Measurements from ENCODE around the gene TCF3. TPM values are rescaled to one million over a fixed set of nuclear protein-coding genes. Genes with fewer than 3 reads are reported as not detected.

The TCF3 gene
- total RNA-seq, 4 donors from 2014 or later: 21.2 to 62.0 (median 39.6) TPM

DNA sequence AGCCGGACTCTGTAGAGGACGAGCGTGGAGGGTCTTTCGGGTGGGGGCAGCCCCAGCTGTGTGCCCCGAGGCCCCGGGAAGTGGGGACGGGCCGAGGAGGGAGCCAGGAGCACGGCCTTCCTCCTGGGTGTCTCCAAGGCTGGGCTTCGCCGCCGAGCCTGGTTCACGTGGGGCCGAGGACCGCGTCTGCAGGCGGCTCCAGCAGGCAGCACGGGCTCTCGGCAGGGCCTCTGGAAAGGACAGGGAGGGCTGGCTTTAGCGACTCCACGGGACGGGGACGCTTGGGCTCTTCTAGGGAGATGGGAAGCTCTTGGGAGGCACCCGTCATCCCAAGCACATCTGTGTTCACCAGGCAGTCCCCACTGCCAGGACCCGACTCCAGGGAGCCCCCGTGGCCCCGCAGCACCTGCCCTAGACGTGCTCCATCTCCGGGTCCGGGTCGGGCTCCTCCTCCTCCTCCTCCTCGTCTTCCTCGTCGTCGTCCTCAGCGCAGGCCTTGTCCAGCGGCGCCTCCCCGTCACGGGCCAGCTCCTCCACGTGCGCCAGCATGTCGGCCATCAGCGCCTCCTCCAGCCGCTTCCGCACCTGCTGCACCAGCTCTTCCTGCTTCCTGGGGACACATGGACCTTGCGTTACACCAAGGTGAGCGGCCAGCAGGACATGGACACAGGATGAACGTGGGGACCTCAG lies 74.3 kb downstream of the TCF3 start:
- H3K27ac ChIP-seq: peak overlapping the region in 1 of 4 donors; percentile 27
- H3K27me3 ChIP-seq: no peaks in the 10 kb centered on the region
- WGBS, 2 donors (ENCODE audit: low coverage in 1 of 2): 20% methylated on average over 1 of the region's 49 CpGs; no CpG with 5 or more reads in 1 of the 2 donors
- no peaks in the 10 kb centered on the region for H3K4me1 ChIP-seq
- H3K36me3 ChIP-seq: peaks cover 0 to 70% of the 10 kb centered on the region in 2 donors
- TF ChIP-seq POLR2A (IDR thresholded peaks at IDR 0.05) (no peak), POLR2AphosphoS5 (IDR thresholded peaks at IDR 0.05) (no peak), CTCF (IDR thresholded peaks at IDR 0.05) (no peak), EP300 (IDR thresholded peaks at IDR 0.05) (no peak)
- H3K4me3 ChIP-seq: no peak overlapping the region
- no peak for ATAC-seq
- no peaks in the 10 kb centered on the region for H3K9me3 ChIP-seq

DNA sequence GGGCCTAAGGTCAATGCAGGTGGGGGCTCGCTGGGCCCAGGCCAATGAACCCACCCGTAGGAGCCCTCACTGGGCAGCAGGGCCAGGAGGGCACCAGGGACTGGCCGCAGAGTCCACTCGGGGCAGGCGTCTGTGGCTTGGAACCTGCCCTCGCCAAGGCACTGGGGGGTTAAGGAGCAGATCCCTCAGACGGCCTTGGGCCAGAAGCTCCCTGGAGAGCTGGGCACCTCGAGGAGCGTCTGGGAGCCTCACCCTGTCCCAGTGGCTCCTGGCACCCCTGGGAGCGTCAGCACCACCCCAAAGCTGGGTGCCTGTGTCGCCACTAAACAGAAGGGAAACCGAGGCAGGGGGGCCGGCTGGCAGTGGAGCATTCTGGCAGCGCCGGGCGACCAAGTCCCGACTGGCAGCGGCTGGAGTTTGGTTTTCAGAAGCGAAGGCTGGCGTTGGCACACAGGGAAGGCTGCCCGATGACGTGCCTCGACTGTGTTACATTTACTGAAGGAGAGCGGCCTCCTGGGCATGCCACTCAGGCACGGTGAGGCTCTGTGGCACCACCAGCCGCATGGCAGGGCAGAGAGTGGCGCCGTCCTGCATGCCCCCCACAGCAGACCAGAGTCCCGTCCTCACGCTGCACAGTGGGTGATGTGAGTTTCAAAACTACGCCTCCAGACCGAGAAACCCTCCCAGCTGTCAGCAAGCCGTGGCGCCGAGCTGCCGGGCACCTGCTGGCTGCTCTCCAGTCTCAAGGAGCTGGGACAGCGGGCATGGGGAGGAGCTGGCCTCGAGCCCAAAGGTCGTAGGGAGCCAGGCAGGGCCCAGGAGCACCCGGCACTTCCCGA lies 75.1 kb downstream of the TCF3 start:
- Histone ChIP-seq H3K9me3 (no peaks in the 10 kb centered on the region), H3K27ac (peak overlapping the region in 2 of 4 donors; percentile 7 to 27), H3K4me1 (no peaks in the 10 kb centered on the region), H3K4me3 (no peak overlapping the region), H3K27me3 (no peaks in the 10 kb centered on the region), H3K36me3 (peaks cover 0 to 62% of the 10 kb centered on the region in 2 donors)
- no CpG with 5 or more reads among the region's 41 CpGs for WGBS, 2 donors (ENCODE audit: low coverage in 1 of 2)
- ATAC-seq: no peak
- TF ChIP-seq POLR2A (IDR thresholded peaks at IDR 0.05) (no peak), CTCF (IDR thresholded peaks at IDR 0.05) (no peak), EP300 (IDR thresholded peaks at IDR 0.05) (no peak), POLR2AphosphoS5 (IDR thresholded peaks at IDR 0.05) (no peak)

DNA sequence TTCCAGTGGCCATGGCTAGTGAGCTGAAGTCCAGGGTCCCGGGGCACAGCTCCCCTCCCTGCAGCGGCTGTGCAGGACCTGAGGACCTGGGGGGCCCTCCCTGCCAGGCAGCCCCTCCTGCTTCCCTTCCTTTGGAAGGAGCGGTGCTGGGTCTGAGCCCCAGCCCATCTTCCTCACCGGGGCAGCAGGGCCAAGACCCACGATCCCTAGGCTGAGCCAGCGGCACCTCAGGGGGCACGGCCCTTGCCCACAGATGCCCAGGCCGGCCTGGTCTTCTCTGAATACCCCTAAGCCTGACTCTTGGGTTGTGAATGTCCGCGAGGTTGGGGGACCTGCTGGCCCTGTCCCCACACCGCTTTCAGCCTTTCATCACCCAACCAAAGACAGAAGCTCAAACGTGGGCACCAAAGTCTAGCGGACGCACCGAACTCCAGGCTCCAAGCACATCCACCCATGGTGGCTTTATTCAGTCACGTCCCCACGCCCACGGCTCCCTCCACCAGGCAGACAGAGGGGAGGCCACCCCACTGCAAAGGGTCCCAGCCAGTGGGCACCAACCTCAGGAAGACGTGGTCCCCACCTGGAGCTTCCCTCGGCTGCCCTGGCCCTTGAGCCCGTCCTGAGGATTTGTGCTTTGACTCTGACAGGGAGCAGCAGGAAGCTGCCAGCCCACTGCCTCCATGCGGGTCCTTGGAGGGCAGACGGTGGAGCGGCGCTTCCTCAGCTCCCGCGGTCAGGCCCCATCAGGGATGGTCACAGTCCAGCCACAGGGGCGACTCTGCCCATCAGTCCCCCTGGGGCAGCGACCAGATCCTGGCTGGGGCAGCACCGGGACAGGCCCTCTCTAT lies 75.9 kb downstream of the TCF3 start:
- no peaks in the 10 kb centered on the region for H3K9me3 ChIP-seq
- 80% methylated on average over 1 of the region's 30 CpGs for WGBS, 2 donors (ENCODE audit: low coverage in 1 of 2)
- no peak for TF ChIP-seq POLR2A (IDR thresholded peaks at IDR 0.05)
- no peak for TF ChIP-seq EP300 (IDR thresholded peaks at IDR 0.05)
- no peak for TF ChIP-seq POLR2AphosphoS5 (IDR thresholded peaks at IDR 0.05)
- TF ChIP-seq CTCF (IDR thresholded peaks at IDR 0.05): no peak
- ATAC-seq: no peak
- no peaks in the 10 kb centered on the region for H3K27me3 ChIP-seq
- peaks cover 0 to 54% of the 10 kb centered on the region in 2 donors for H3K36me3 ChIP-seq
- H3K4me3 ChIP-seq: no peak overlapping the region
- peak overlapping the region in 2 of 4 donors; percentile 7 to 27 for H3K27ac ChIP-seq
- no peaks in the 10 kb centered on the region for H3K4me1 ChIP-seq

GRCh38 chr19:1575323-1576241 lies 76.8 kb downstream of the TCF3 start:
- Histone ChIP-seq H3K27me3 (no peaks in the 10 kb centered on the region), H3K4me1 (no peaks in the 10 kb centered on the region), H3K4me3 (no peak overlapping the region), H3K9me3 (no peaks in the 10 kb centered on the region), H3K36me3 (peaks cover 0 to 45% of the 10 kb centered on the region in 2 donors), H3K27ac (no peak overlapping the region)
- 78 to 90% methylated on average over 6 to 8 of the region's 22 CpGs for WGBS, 2 donors (ENCODE audit: low coverage in 1 of 2)
- TF ChIP-seq POLR2AphosphoS5 (IDR thresholded peaks at IDR 0.05) (no peak), EP300 (IDR thresholded peaks at IDR 0.05) (no peak), CTCF (IDR thresholded peaks at IDR 0.05) (no peak), POLR2A (IDR thresholded peaks at IDR 0.05) (no peak)
- ATAC-seq: no peak
